Ramos (cell line): Measurements from ENCODE around the gene RCC2.
"Not testable (repeated sequence)": the region's sequence is repeated elsewhere in the genome, so short reads cannot be mapped to it uniquely, and the experiment has no call there.

Experiments used
- in situ Hi-C: fragments of 300-500 bp; cut with MboI; formaldehyde crosslinking; loops from one replicate; pipeline ENCODE4 v1.14.3; 2022; ENCODE audit warnings: low sequenced_read_pairs; ENCODE audit not compliant: unreplicated experiment

Gene RCC2

DNA sequence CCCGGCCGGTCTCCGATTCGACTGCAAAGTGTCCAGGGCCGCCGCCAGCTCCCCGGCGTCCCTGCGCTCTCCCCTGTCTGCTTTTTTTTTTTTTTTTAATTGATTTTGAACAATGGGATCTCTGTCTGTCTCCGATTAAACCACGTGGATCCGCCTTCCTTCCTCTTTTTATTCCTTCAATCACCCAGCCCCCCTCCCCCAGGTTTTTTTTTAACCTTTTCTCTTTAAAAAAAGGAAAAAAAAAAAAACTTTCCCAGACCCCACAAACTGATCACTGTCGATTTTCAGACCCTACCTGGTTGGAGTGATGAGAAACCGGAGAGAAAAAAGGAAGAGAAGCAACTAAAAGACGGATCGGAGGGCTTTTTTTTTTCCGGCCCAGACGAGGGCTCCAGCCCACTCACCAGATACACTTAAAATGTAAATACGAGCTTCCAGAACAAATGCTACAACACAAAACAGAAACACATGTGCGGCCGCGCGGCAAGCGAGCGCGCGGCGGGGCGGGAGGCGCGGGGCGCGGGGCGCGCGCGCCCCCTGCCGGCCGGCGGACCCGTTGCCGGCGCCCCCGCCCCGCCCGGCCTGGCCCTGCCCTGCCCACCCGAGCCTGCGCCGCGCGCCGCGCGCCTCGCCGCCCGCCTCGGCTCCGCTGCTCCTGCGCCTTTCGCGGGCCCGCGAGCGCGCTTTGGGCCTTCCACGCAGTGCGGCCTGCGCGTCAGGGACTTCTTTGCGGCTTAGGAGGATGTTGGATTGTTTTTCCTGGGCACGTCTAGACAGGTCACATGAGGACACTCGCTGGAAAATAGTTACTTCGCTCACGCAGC, at the start of gene RCC2:
Gene RCC2, minus strand, starts transcription at position 428 of the 824 bp plus-strand sequence. CDS start 1,163 bp downstream, outside the sequence.
- in situ Hi-C loops: loop anchor here (25.0 kb wide), 1 partner anchor 802 kb away; no protein-coding TSS in a partner anchor

DNA sequence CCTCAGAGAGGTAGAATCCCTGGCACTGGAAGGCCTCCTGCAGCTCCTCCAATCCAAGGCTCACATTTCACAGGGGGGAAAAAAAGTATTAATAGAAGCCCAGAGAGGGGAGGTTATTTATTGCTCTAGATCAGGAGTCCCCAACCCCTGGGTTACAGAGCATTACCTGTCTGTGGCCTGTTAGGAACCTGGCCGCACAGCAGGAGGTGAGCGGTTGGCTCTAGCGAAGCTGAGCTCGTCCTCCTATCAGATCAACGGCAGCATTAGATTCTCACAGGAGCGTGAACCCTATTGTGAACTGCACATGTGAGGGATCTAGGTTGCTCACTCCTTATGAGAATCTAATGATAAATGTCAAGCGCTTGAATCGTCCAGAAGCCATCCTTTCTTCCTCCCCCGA, 46.8 kb upstream of the RCC2 start:
- in situ Hi-C loops: no loop called here

DNA sequence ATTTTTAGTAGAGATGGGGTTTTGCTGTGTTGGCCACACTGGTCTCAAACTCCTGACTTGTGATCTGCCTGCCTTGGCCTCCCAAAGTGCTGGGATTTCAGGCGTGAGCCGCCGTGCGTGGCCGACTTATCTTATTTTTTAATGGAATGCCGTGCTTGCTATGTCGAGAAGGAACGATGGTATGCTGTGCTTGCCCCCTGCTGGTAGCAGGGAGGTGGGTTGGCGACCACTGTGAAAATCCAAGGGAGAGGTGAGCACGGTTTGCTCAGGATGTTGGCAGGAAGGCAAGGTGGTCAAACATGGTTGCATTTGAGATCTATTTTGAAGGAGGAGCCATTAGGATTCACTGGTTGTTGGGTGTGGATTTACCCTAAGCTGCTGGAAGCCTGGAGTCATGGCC, 45.8 kb upstream of the RCC2 start:
- in situ Hi-C loops: no loop called here

DNA sequence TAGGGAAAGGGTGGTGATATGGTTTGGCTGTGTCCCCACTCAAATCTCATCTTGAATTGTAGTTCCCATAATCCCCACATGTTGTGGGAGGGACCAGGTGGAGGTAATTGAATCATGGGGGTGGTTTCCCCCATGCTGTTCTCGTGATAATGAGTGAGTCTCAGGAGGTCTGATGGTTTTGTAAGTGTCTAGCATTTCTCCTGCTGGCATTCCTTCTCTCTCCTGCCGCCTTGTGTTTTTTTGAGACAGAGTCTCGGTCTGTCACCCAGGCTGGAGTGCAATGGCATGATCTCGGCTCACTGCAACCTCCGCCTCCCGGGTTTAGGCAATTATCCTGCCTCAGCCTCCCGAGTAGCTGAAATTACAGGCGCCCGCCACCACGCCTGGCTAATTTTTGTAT, 42.5 kb upstream of the RCC2 start:
- in situ Hi-C loops: not testable (repeated sequence)

DNA sequence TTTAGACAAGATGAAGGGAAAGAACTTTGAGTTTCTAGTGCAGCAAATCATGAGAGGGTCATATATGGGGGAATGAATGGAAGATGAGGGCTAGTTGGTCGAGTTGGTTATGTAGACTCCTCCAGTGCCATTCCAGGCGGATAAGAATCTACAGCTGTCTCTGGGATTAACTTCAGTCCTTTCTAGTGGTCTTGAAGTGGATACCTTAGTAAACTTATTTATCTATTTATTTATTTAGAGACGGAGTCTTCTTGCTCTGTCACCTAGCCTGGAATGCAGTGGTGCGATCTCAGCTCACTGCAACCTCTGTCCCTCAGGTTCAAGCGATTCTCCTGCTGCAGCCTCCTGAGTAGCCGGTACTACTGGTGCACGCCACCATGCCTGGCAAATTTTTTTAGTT, 41.4 kb upstream of the RCC2 start:
- in situ Hi-C loops: no loop called here

DNA sequence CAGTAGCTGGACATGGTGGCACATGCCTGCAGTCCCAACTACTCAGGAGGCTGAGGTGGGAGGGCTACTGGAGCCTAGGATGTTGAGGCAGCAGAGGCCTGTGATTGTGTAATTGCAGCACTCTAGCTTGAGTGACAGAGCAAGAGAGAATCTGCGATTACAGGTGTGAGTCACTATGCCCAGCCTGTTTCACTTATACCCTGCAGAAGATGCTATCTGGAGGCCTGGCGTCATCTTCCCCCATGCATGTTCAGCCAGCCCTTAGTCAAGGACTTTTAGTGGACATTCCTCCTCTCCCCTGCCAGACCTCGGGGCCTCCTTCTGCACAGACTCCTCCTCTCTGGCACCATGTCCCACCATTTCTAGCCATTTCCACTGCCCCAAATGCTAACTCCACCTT, 36.3 kb upstream of the RCC2 start:
- in situ Hi-C loops: no loop called here

DNA sequence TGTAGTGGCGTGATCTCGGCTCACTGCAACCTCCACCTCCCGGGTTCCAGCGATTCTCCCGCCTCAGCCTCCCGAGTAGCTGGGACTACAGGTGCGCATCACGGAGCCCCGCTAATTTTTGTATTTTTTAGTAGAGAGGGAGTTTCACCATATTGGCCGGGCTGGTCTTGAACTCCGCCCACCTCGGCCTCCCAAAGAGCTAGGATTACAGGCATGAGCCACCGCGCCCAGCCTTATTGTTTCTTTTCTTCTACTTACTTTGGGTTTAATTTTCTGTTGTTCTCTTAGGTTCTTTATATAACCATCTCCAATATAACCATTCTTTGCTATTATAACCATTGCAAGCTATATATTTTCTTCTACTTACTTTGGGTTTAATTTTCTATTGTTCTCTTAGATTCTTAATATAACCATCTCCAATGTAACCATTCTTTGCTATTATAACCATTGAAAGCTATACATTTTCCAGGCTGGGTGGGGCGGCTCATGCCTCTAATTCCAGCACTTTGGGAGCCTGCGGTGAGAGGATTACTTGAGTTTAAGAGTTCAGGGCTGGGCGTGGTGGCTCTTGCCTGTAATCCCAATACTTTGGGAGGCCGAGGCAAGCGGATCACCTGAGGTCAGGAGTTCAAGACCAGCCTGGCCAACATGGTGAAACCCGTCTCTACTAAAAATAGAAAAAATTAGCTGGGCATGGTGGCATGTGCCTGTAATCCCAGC, 35.5 kb upstream of the RCC2 start:
- in situ Hi-C loops: not testable (repeated sequence)

DNA sequence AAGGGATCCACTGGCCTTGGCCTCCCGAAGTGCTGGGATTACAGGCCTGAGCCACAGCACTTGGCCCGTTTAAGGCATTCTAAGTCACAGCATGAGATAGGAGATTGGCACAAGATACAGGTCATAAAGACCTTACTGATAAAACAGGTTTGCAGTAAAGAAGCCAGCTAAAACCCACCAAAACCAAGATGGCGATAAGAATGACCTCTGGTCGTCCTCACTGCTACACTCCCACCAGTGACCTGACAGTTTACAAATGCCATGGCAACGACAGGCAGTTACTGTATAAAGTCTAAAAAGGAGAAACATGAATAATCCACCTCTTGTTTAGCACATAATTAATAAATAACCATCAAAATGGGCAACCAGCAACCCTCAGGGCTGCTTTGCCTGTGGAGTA, 33.3 kb upstream of the RCC2 start:
- in situ Hi-C loops: no loop called here

DNA sequence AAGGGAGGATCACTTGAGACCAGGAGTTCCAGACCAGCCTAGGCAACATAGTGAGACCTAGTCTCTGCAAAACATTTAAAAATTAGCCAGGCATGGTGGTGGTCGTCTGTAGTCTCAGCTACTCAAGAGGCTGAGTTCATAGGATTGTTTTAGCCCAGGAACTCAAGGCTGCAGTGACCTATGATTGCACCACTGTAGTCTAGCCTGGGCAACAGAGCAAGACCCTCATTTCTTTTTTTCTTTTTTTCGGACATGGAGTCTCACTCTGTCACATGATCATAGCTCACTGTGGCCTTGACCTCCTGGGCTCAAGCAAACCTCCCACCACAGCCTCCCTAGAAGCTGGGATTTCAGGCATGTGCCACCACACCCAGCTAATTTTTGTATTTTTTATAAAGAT, 31.9 kb upstream of the RCC2 start:
- in situ Hi-C loops: no loop called here

DNA sequence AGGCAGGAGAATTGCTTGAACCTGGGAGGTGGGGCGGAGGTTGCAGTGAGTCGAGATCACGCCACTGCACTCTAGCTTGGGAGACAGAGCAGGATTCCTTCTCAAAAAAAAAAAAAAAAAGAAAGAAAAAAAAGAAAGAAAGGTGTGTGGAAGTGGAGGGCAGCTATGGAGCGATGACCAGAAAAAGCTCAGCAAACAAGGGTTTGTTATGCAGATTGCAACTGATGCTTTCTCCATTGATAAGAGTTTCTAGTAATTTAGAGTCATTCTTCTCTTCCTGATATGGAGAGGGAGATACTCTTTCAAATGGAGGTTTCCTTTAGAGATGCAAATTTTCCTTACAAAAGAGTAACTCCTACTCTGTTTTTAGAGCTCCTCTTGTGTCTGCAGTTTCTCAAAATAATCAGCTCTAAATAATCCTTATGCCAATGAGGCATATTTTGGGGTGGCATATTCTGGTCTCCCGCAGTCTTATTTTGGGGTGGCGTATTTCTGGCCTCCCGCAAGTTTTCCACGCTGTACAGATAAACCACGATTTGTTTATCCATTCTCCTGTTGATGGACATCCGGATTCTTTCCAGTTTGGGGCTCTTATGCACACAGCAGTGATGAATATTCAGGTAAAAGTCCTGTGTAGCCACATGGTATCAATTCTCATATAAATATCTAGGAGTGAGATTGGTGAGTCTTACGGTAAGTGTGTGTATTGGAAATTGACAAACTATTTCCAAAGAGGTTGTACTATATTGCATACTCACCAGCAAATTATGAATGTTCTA, 30.7 kb upstream of the RCC2 start:
- in situ Hi-C loops: no loop called here

DNA sequence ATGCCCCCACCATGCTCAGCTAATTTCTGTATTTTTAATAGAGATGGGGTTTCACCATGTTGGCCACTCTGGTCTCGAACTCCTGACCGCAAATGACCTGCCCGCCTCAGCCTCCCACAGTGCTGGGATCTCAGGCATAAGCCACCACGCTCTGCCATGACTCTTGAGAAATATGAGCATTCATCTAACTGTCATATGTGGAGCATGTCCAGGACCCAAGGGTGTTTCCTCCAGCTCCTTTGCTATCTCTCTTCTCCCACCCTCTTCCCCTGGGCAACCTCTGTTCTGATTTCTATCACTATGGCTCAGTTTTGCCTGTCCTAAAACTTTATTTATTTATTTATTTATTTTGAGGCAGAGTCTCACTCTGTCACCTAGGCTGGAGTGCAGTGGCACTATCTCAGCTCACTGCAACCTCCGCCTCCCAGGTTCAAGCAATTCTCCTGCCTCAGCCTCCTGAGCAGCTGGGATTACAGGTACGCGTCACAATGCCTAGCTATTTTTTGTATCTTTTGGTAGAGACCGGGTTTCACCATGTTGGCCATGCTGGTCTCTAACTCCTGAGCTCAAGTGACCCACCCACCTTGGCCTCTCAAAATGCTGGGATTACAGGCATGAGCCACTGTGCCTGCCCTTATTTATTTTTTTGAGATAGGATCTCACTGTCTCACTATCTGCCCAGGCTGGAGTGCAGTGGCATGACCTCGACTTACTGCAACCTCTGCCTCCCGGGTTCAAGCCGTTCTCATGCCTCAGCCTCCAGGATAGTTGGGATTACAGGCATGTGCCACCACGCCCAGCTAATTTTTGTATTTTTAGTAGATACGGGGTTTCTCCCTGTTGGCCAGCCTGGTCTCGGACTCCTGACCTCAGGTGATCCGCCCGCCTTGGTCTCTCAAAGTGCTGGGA, 29.1 kb upstream of the RCC2 start:
- in situ Hi-C loops: not testable (repeated sequence)

DNA sequence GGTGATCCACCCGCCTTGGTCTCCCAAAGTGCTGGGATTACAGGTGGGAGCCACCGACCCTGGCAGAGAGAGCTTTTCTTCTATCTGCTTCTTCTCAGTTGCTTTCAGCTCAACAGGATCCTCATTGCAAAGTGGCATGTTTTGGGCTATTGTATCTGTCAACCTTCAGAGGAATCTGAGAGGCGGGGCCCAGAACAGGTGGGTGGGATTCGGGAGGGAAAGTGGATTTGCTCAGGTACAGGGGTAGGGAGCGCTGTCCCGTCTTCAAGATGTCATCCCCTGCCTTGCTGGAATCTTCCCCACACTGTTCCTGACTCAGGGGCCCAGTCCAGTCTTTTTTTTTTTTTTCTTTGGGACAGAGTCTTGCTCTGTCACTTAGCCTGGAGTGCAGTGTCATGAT, 26.9 kb upstream of the RCC2 start:
- in situ Hi-C loops: no loop called here

DNA sequence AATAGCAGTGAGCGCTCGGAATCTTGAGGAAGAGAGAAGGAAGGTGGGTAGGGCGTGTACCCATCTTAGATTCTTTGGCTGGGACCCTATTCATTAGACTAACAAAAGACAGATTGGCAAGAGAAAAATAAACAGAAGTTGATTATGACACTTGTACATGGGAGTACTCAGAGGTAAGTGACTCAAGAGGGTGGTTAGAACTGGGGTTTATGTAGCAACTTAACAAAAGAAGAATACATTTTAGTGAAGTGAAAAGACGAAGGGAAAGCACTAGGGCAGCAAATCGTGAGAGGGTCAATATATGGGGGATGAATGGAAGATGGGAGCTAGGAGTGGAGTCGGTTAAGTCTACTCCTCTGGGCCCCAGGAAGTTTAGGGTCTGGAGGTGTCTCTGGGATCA, 25.8 kb upstream of the RCC2 start:
- in situ Hi-C loops: no loop called here

DNA sequence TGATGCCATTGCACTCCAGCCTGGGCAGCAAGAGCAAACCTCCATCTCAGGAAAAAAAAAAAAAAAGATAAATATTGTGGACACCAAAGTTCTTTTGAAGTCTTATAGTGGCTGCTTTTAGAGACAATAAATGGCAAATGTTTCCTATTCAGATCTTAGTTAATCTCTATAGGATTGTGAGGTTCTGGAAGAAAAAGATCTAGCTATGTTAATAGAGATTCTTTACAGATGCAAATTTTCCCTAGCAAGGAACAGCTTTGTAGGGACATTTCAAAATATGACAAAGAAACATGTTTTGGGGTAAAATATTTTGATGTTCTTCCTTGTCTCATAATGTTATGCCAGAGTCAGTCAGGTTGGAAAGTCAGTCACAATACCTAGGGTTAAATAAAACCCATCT, 24.5 kb upstream of the RCC2 start:
- in situ Hi-C loops: no loop called here

DNA sequence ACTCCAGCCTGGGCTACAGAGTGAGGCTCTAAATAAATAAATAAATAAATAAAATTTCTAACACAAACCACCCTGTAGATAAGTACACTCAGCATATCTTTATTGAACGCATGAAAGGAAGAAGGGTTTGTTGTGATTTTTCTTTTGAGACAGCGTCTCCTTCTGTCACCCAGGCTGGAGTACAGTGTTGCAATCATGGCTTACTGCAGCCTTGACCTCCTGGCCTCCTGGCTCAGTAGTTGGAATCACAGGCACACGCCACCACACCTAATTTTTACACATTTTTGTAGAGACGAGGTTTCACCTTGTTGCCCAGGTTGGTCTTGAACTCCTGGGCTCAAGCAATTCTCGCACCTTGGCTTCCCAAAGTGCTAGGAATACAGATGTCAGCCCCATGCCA, 23.2 kb upstream of the RCC2 start:
- in situ Hi-C loops: no loop called here

DNA sequence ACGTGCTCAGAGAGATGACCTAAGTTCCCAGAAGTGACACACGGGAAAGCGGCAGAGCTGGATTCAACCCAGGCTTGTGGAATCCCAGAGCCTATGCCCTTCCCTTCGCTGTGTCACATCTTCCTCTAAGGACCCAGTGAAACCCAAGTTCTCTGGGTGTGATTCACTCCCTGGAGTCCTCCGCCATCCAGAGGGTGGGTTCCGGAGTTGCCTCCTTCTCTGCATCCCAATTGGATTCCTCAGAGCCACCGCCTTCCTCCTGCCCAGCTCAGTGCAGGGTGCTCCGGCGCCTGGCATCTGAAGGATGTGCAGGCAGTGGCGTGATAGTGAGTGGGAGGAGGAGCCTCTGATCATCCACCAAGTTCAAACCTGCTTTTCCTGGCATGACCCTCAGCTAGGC, 20.7 kb upstream of the RCC2 start:
- in situ Hi-C loops: no loop called here

DNA sequence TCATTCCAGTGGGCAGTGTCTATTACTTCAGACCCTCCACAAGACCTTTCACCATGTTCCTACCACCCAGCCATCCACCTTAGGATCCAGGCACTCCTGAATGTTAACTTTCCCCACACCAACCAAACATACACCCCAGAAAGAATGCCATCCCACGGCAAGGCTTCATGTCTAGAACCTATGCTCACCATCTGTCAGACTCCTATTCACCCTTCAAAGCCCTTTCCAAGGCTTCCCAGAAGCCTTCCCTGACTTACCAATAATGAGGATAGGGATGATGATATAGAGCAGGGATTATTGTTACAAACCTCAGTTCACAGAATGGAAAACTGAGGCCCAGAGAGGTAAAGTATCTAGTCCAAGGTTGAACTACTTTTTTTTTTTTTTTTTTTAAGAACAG, 19.3 kb upstream of the RCC2 start:
- in situ Hi-C loops: no loop called here

DNA sequence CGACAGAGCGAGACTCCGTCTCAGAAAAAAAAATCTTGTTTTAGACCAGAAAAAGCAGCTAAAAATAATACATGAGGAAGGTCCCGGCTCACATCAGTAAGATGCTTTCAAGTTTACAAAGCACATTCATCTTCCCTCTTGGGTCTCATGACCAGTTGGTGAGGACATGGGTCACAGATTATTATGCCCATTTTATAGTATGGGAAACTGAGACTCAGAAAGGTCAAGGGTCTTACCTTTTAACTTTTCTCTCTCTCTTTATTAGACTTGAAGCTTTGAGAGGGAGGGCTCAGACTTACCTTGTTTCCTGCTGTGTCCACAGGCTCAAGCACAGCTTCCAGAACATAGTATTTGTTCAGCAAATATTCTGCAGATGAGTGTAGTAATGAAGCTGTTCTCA, 13.2 kb upstream of the RCC2 start:
- in situ Hi-C loops: no loop called here

DNA sequence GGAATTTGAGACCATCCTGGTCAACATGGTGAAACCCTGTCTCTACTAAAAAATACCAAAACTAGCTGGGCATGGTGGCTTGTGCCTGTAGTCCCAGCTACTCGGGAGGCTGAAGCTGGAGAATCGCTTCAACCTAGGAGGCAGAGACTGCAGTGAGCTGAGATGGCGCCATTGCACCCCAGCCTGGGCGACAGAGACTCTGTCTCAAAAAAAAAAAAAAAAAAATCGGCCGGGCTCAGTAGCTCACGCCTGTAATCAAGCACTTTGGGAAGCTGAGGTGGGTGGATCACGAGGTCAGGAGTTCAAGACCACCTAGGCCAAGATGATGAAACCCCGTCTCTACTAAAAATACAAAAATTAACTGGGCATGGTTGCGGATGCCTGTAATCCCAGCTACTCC, 12.7 kb upstream of the RCC2 start:
- in situ Hi-C loops: not testable (repeated sequence)

DNA sequence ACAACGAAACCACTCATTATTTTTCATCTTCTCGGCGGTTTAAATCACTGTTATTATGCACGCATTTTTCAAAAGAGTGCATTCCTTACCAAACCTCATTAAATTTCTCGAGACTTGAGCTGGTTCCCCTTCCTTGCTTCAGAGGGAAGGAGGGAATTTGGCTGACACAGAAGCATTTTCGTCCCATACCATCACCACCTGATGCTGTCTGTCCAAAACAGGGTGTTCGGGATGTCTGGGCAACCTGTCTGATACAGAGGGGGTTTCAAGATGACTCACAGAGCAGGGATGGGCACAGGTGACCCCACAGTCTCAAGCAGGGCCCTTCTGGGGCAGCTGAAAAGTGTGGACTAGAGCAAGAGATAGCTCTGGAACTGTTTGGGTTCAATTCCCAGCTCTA, 12.3 kb upstream of the RCC2 start:
- in situ Hi-C loops: no loop called here
